ENCODE data around the gene POTEF. TPM values are rescaled to one million over a fixed set of nuclear protein-coding genes. Genes with fewer than 3 reads are reported as not detected.

The POTEF gene
- total RNA-seq, 1 experiment from 2014 or later = 10.5 TPM

DNA sequence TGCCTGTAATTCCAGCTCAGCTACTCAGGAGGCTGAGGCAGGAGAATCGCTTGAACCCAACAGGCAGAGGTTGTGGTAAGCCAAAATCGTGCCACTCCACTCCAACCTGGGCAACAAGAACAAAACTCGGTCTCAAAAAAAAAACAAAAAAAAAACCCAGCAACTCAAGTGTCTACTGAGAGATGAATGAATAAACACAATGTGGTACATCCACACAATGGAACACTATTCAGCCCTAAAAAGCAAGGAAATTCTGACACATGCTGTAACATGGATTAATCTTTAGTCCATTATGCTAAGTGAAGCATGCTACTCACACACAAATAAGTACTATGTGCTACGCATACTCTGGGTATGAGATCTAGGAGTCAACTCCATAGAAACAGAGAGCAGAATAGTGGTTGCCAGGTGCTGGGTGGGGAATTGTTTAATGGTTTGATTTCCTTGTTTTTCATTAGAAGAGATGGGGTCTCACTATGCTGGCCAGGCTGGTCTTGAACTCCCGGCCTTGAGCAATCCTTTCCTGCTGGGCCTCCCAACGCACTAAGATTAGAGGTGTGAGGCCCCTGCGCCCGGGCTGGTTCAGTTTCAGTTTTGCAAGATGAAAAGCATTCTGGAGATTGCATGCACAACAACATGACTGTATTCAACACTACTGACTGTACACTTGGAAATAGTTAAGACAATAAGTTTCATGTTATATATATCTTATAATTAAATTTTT lies 36.4 kb upstream of the POTEF start:
- H3K23me2 ChIP-seq (ENCODE audit: insufficient read length, low read depth, low read length, poor library complexity, severe bottlenecking) = no peaks in the 10 kb centered on the region
- H3K9ac ChIP-seq (ENCODE audit: extremely low read depth, insufficient read length, low read length) = no peak overlapping the region
- WGBS (ENCODE audit: extremely low coverage, insufficient read length, low lambda C conversion rate) = no CpG with 5 or more reads among the region's 8 CpGs
- H3K79me2 ChIP-seq (ENCODE audit: insufficient read depth, low read length) = no peaks in the 10 kb centered on the region
- H4K5ac ChIP-seq (ENCODE audit: insufficient read length, low read depth, low read length) = no peak overlapping the region
- H2BK120ac ChIP-seq (ENCODE audit: low read depth, low read length, poor library complexity, severe bottlenecking) = no peak overlapping the region
- H2BK15ac ChIP-seq (ENCODE audit: low read depth, low read length) = no peak overlapping the region
- Mint-ChIP-seq H3K9me3 (no peaks in the 10 kb centered on the region), H3K4me1 (peaks cover 0 to 6% of the 10 kb centered on the region in 2 experiments; a peak in 2 of 4 replicates), H3K27ac (no peak overlapping the region; a peak in 1 of 7 replicates), H3K4me3 (no peak overlapping the region), H3K36me3 (ENCODE audit: insufficient read depth in 1 of 3, low read depth in 3 of 3) (peaks cover 31 to 68% (median 68%) of the 10 kb centered on the region in 3 experiments; a peak in 6 of 7 replicates), H3K27me3 (ENCODE audit: low read depth) (no peaks in the 10 kb centered on the region; the same call in 1 of the 2 replicates)
- H2BK20ac ChIP-seq (ENCODE audit: low read depth, low read length, poor library complexity, severe bottlenecking) = no peak overlapping the region
- H3K18ac ChIP-seq (ENCODE audit: insufficient read length, low read depth, low read length) = no peak overlapping the region
- H3K27me3 ChIP-seq (ENCODE audit: insufficient read depth, low read length) = no peaks in the 10 kb centered on the region
- H3K4me2 ChIP-seq (ENCODE audit: insufficient read depth, insufficient read length, low read length) = no peak overlapping the region
- no peak overlapping the region for H3K23ac ChIP-seq (ENCODE audit: insufficient read length, low read depth, low read length)
- no peak overlapping the region for H2AFZ ChIP-seq (ENCODE audit: low read length)
- H2BK12ac ChIP-seq (ENCODE audit: insufficient read length, low read depth, low read length) = no peak overlapping the region
- H3K79me1 ChIP-seq (ENCODE audit: insufficient read depth, low read depth, low read length, poor library complexity, severe bottlenecking) = no peaks in the 10 kb centered on the region
- H3K14ac ChIP-seq (ENCODE audit: insufficient read depth, low read length) = no peak overlapping the region
- H4K91ac ChIP-seq (ENCODE audit: insufficient read length, low read depth, low read length) = no peak overlapping the region
- no peak overlapping the region for H2AK5ac ChIP-seq (ENCODE audit: insufficient read length, low read length)
- H4K8ac ChIP-seq (replicated peaks; ENCODE audit: insufficient read length, low read depth, low read length) = no peak overlapping the region
- no peak for DNase-seq
- H3K4me1 ChIP-seq (ENCODE audit: insufficient read depth, low read length) = no peaks in the 10 kb centered on the region
- TF ChIP-seq, protein P1, sequence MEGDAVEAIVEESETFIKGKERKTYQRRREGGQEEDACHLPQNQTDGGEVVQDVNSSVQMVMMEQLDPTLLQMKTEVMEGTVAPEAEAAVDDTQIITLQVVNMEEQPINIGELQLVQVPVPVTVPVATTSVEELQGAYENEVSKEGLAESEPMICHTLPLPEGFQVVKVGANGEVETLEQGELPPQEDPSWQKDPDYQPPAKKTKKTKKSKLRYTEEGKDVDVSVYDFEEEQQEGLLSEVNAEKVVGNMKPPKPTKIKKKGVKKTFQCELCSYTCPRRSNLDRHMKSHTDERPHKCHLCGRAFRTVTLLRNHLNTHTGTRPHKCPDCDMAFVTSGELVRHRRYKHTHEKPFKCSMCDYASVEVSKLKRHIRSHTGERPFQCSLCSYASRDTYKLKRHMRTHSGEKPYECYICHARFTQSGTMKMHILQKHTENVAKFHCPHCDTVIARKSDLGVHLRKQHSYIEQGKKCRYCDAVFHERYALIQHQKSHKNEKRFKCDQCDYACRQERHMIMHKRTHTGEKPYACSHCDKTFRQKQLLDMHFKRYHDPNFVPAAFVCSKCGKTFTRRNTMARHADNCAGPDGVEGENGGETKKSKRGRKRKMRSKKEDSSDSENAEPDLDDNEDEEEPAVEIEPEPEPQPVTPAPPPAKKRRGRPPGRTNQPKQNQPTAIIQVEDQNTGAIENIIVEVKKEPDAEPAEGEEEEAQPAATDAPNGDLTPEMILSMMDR (conservative IDR thresholded peaks at IDR 0.05) = no peak
- no peak overlapping the region for H3T11ph ChIP-seq (ENCODE audit: low read length)
- H3K56ac ChIP-seq (ENCODE audit: insufficient read length, low read depth, low read length) = no peak overlapping the region
- no peaks in the 10 kb centered on the region for H3K9me3 ChIP-seq (ENCODE audit: control insufficient read depth, low read depth, low read length)
- H2BK5ac ChIP-seq (ENCODE audit: insufficient read length, low read length) = no peak overlapping the region
- no peak overlapping the region for H3K4ac ChIP-seq (ENCODE audit: low read depth, low read length)
- H3K27ac ChIP-seq (ENCODE audit: insufficient read length, low read depth, low read length) = no peak overlapping the region
- no peaks in the 10 kb centered on the region for H4K20me1 ChIP-seq (ENCODE audit: control insufficient read depth, insufficient read depth, insufficient read length)

All from H9 (cell line).